ENCODE measurements around the gene CLEC5A. TPM values are rescaled to one million over a fixed set of nuclear protein-coding genes. Genes with fewer than 3 reads are reported as not detected.

The CLEC5A gene
- total RNA-seq (2011; cell fraction: chromatin; rRNA removed; ENCODE audit: low replicate concordance): not detected in 2 replicates
- not detected in 2 replicates for total RNA-seq (2011; cell fraction: nucleolus; rRNA removed)
- total RNA-seq (2011; cell fraction: nucleoplasm; rRNA removed): not detected in 2 replicates
- total RNA-seq (2014; rRNA removed) (not detected in 2 replicates), total RNA-seq (2014; rRNA removed; fragmentation: Illumina TruSeq; extraction: Trizol) (not detected in 2 replicates), total RNA-seq (2015; rRNA removed; fragmentation: Illumina TruSeq; extraction: Trizol) (not detected in 2 replicates), total RNA-seq (2021) (not detected in 2 replicates), polyA plus RNA-seq (2011; rRNA removed) (not detected in 2 replicates), polyA plus RNA-seq (2014; fragmentation: Illumina TruSeq; extraction: Trizol) (not detected in 2 replicates), polyA plus RNA-seq (2014; fragmentation: Nextera tagmentation; extraction: Ambion mirVana) (not detected), polyA plus RNA-seq (2014; rRNA removed) (not detected in 2 replicates), polyA minus RNA-seq (2011; rRNA and poly(A)+ RNA removed) (not detected in 2 replicates), Bru-seq, nascent RNA (not detected), BruChase-seq, experiment 1, labeled RNA remaining after a 2-hour chase (not detected), BruChase-seq, experiment 2, labeled RNA remaining after a 6-hour chase (not detected)
- polyA plus RNA-seq (2011; cell fraction: cytosol; rRNA removed): not detected in 2 replicates
- polyA plus RNA-seq (2011; cell fraction: nucleus; rRNA removed): not detected in 2 replicates
- polyA plus RNA-seq (2012): not detected in 2 replicates
- not detected in 2 replicates for polyA minus RNA-seq (2011; cell fraction: cytosol; rRNA and poly(A)+ RNA removed)
- polyA minus RNA-seq (2011; cell fraction: nucleus; rRNA and poly(A)+ RNA removed): not detected in 2 replicates
- long read RNA-seq, experiment 1, partial matches to known transcripts: 0 of 1 reads
- long read RNA-seq, experiment 1, other reads (novel, unspliced or antisense): 1 of 1 reads
- long read RNA-seq, experiment 2: 0 reads
- long read RNA-seq, experiment 3: 0 reads

DNA sequence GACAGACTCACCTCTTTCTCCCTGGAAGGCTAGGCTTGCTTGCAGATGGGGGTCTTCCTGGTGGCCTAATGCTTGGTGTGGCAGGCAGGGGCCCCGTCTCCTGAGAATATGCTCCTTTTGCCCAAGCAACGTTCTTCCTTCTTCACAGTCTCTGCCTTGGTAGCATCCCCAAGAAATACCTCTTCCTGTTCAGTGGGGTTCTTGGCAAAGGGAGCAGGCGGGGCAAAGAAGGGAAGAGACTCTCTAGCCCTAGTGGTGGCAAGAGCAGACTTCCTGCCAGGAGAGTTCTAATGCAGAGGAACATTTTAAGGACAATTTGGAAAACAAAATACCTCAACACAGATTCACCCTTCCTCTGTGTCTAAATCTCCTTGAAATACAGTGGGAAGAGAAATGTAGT is at the start of gene CLEC5A:
CLEC5A (minus strand) TSS at position 179 of the 400 bp plus-strand sequence. CDS start 682 bp downstream, outside the sequence.
- 0% methylated on average over 3 of the region's 3 CpGs for WGBS (ENCODE audit: insufficient coverage, low coverage, missing lambda C conversion rate)
- ChIA-PET POLR2A (no interaction called here), CTCF (ENCODE audit: low intra/inter-chr PET ratio) (no interaction called here)
- Histone ChIP-seq H2AFZ (ENCODE audit: low read depth, low read length) (no peak within 1 kb of the TSS), H3K4me1 (replicated peaks in 1 of 2; ENCODE audit: control insufficient read depth in 2 of 2, insufficient read depth in 2 of 2, low read length in 2 of 2) (no peaks in the 10 kb centered on the region), H3K27me3 (ENCODE audit: control insufficient read depth in 2 of 2, insufficient read depth in 2 of 2, low read length in 2 of 2) (no peaks in the 10 kb centered on the region), H3K9ac (ENCODE audit: insufficient read depth in 1 of 2, low read depth in 2 of 2, low read length in 2 of 2) (no peak within 1 kb of the TSS), H3K4me3 (no peak within 1 kb of the TSS), H3K9me3 (replicated peaks; ENCODE audit: control insufficient read depth, insufficient read depth, low read depth, low read length) (no peaks in the 10 kb centered on the region), H3K79me2 (ENCODE audit: control insufficient read depth, insufficient read depth, low read length) (no peaks in the 10 kb centered on the region), H3K9me1 (ENCODE audit: control insufficient read depth, insufficient read depth, low read length) (no peaks in the 10 kb centered on the region), H3K36me3 (ENCODE audit: control insufficient read depth, insufficient read depth, low read length) (no peaks in the 10 kb centered on the region), H4K20me1 (replicated peaks; ENCODE audit: control insufficient read depth, insufficient read depth, low read length) (no peaks in the 10 kb centered on the region), H3K27ac (ENCODE audit: extremely low read depth, low read depth, low read length) (no peak within 1 kb of the TSS), H3K4me2 (ENCODE audit: insufficient read depth, low read length) (no peak within 1 kb of the TSS)
- FAIRE-seq (no peak), DNase-seq (ENCODE audit: extremely low read depth in 1 of 4, low spot score in 3 of 4) (no peak), ATAC-seq (no peak)
- intact Hi-C loops (cut with micrococcal nuclease): no loop called here
- BruUV-seq (replicated peaks): no TSS peak
- in situ Hi-C loops (cut with MboI): no loop called here
- TF ChIP-seq ZNF274 (IDR thresholded peaks at IDR 0.05; ENCODE audit: borderline replicate concordance, low read depth, low read length): no peak
- TF ChIP-seq NFE2L1 (tag; IDR thresholded peaks at IDR 0.05; ENCODE audit: borderline replicate concordance, low read depth): no peak
- TF ChIP-seq ZNF696 (CRISPR knock-in tag; conservative IDR thresholded peaks at IDR 0.05): no peak
- no peak for TF ChIP-seq SMARCB1 (IDR thresholded peaks at IDR 0.05; ENCODE audit: insufficient read length, low read depth)
- no peak for TF ChIP-seq SIN3A (IDR thresholded peaks at IDR 0.05; ENCODE audit: borderline replicate concordance in 2 of 2, control insufficient read depth in 1 of 2, low read depth in 2 of 2, low read length in 2 of 2)
- TF ChIP-seq ZNF436 (CRISPR knock-in tag; IDR thresholded peaks at IDR 0.05): no peak
- TF ChIP-seq ZNF121 (CRISPR knock-in tag; conservative IDR thresholded peaks at IDR 0.05): no peak
- no peak for TF ChIP-seq RBM14 (IDR thresholded peaks at IDR 0.05; ENCODE audit: borderline replicate concordance, insufficient read depth, low read depth, low read length)
- no peak for TF ChIP-seq HMG20B (CRISPR knock-in tag; IDR thresholded peaks at IDR 0.05)
- no peak for TF ChIP-seq NELFE (IDR thresholded peaks at IDR 0.05; ENCODE audit: insufficient read depth, insufficient read length)
- TF ChIP-seq ARNT (IDR thresholded peaks at IDR 0.05): no peak
- no peak for TF ChIP-seq TCF7 (IDR thresholded peaks at IDR 0.05; ENCODE audit: borderline replicate concordance)
- TF ChIP-seq ARHGAP35 (IDR thresholded peaks at IDR 0.05; ENCODE audit: partially characterized antibody): no peak
